Thoracic aorta (tissue), 2 donors: Measurements from ENCODE around the gene SLC2A2. TPM values are rescaled to one million over a fixed set of nuclear protein-coding genes. Genes with fewer than 3 reads are reported as not detected.

ENCODE experiments used
- ATAC-seq: fragments of 150-250 bp; one replicate; pipeline ENCODE4 v1.8.0; 2017; ENCODE audit warnings: low read depth; ENCODE audit not compliant: insufficient number of reproducible peaks, low FRiP score
- DNase-seq: peaks from one replicate; pipeline ENCODE4 v3.0.0-alpha.2; 2020; ENCODE audit warnings: low spot score
- H3K27ac ChIP-seq, 2 donors: fragments of 200-600 bp; sonication (generic); 1 replicate in 1 of 2; 2 replicates in 1 of 2; pipeline ENCODE4 v1.5.1; 2016; ENCODE audit warnings: mild to moderate bottlenecking in 2 of 2, moderate library complexity in 2 of 2
- H3K27me3 ChIP-seq: fragments of 200-600 bp; sonication (generic); replicated peaks from 2 replicates; pipeline ENCODE4 v1.6.0; 2016; ENCODE audit warnings: mild to moderate bottlenecking; ENCODE audit not compliant: insufficient read depth
- H3K36me3 ChIP-seq: fragments of 200-600 bp; sonication (generic); one replicate; pipeline ENCODE4 v1.5.1; 2016
- H3K4me1 ChIP-seq, 2 donors: fragments of 200-600 bp; sonication (generic); 1 replicate in 1 of 2; 2 replicates in 1 of 2; pipeline versions ENCODE4 v1.5.1 to v1.6.0; 2016; ENCODE audit warnings: low read depth in 2 of 2, mild to moderate bottlenecking in 1 of 2; ENCODE audit not compliant: control insufficient read depth in 1 of 2
- H3K4me3 ChIP-seq: fragments of 200-600 bp; sonication (generic); 2 replicates; pipeline ENCODE4 v1.5.1; 2016; ENCODE audit warnings: mild to moderate bottlenecking
- H3K9me3 ChIP-seq: fragments of 200-600 bp; sonication (generic); 2 replicates; pipeline ENCODE4 v1.5.1; 2016
- total RNA-seq, 2 donors: library from RNA; depleted of rRNA; stranded (reverse); fragments of >200 nt; gene quantifications; one replicate each; pipeline versions ENCODE4 v1.1.0 to v1.2.3, GENCODE V29; 2016
- TF ChIP-seq, protein P1 (sequence below): fragments of 200-600 bp; sonication (generic); IDR thresholded peaks from one replicate; pipeline ENCODE4 v1.5.1; 2019; ENCODE audit warnings: antibody characterized with exemption

The SLC2A2 gene
- total RNA-seq, 2 donors from 2014 or later, result not detected

GRCh38 chr3:171057072-171057471, 30.6 kb upstream of the SLC2A2 start:
- DNase-seq (no peak), ATAC-seq (no peak)
- H3K27ac ChIP-seq, result no peak overlapping the region
- TF ChIP-seq, protein P1, sequence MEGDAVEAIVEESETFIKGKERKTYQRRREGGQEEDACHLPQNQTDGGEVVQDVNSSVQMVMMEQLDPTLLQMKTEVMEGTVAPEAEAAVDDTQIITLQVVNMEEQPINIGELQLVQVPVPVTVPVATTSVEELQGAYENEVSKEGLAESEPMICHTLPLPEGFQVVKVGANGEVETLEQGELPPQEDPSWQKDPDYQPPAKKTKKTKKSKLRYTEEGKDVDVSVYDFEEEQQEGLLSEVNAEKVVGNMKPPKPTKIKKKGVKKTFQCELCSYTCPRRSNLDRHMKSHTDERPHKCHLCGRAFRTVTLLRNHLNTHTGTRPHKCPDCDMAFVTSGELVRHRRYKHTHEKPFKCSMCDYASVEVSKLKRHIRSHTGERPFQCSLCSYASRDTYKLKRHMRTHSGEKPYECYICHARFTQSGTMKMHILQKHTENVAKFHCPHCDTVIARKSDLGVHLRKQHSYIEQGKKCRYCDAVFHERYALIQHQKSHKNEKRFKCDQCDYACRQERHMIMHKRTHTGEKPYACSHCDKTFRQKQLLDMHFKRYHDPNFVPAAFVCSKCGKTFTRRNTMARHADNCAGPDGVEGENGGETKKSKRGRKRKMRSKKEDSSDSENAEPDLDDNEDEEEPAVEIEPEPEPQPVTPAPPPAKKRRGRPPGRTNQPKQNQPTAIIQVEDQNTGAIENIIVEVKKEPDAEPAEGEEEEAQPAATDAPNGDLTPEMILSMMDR, result no peak
- no peaks in the 10 kb centered on the region for H3K27me3 ChIP-seq
- no peaks in the 10 kb centered on the region for H3K4me1 ChIP-seq
- no peak overlapping the region for H3K4me3 ChIP-seq
- no peaks in the 10 kb centered on the region for H3K9me3 ChIP-seq
- H3K36me3 ChIP-seq, result no peaks in the 10 kb centered on the region

DNA sequence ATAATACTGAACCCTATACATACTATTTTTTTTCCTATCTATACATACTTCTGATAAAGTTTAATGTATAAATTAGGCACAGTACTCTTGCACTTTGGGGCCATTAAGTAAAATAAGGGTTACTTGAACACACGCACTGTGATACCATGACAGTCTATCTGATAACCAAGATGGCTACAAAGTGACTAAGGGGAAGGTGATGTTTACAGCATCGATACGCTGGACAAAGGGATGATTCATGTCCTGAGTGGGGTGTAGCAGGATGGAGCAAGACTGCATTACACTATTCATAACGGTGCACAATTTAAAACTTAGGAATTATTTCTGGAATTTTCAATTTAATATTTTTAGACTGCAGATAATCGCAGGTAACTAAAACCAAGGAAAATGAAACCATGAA, 30.0 kb upstream of the SLC2A2 start:
- Histone ChIP-seq H3K4me3 (no peak overlapping the region), H3K9me3 (no peaks in the 10 kb centered on the region), H3K27me3 (no peaks in the 10 kb centered on the region), H3K27ac (no peak overlapping the region), H3K4me1 (no peaks in the 10 kb centered on the region), H3K36me3 (no peaks in the 10 kb centered on the region)
- ATAC-seq (no peak), DNase-seq (no peak)
- TF ChIP-seq, protein P1, result no peak

- no peak for DNase-seq
- no peaks in the 10 kb centered on the region for H3K9me3 ChIP-seq
- no peaks in the 10 kb centered on the region for H3K36me3 ChIP-seq
- no peak overlapping the region for H3K4me3 ChIP-seq
- H3K4me1 ChIP-seq, result no peaks in the 10 kb centered on the region
- TF ChIP-seq, protein P1, result no peak
- H3K27me3 ChIP-seq, result no peaks in the 10 kb centered on the region
- no peak overlapping the region for H3K27ac ChIP-seq
- ATAC-seq, result no peak
Measured at GRCh38 chr3:171055336-171056178, 29.0 kb upstream of the SLC2A2 start.

GRCh38 chr3:171054921-171055320, 28.4 kb upstream of the SLC2A2 start:
- no peak for ATAC-seq
- no peaks in the 10 kb centered on the region for H3K27me3 ChIP-seq
- no peak overlapping the region for H3K4me3 ChIP-seq
- TF ChIP-seq, protein P1, result no peak
- H3K27ac ChIP-seq, result no peak overlapping the region
- H3K9me3 ChIP-seq, result no peaks in the 10 kb centered on the region
- no peaks in the 10 kb centered on the region for H3K4me1 ChIP-seq
- no peaks in the 10 kb centered on the region for H3K36me3 ChIP-seq
- DNase-seq, result no peak

DNA sequence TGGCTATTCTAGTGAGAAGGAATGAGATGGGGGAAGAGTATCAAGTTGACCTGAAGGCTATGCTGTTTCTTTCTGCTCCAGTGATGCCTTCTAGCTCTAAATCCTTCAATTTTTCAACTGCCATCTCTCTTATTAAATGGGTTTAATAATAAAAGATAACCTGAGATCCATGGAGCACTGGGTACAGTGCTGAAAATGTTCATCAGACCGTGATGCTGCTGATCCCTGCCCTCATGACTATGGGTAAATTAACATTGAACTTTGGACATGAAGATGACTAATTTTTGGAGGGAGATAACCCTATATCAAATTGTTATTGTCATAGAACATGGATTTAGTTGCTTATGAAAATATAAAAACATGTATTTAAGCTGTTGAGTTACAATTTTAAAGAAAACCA, 27.7 kb upstream of the SLC2A2 start:
- H3K4me3 ChIP-seq, result no peak overlapping the region
- DNase-seq, result no peak
- TF ChIP-seq, protein P1, result no peak
- H3K27me3 ChIP-seq, result no peaks in the 10 kb centered on the region
- ATAC-seq, result no peak
- no peaks in the 10 kb centered on the region for H3K9me3 ChIP-seq
- no peaks in the 10 kb centered on the region for H3K36me3 ChIP-seq
- no peaks in the 10 kb centered on the region for H3K4me1 ChIP-seq
- H3K27ac ChIP-seq, result no peak overlapping the region
